HG03565 (cell line): ENCODE data around the gene AK4.

Experiments used
- ATAC-seq: cut with Tn5 transposase; IDR thresholded peaks from one replicate; pipeline ENCODE4 v1.9.1; 2021; ENCODE audit warnings: mild to moderate bottlenecking, moderate library complexity; ENCODE audit not compliant: unreplicated experiment

The AK4 gene

GRCh38 chr1:65269612-65270011 is 121.6 kb downstream of the AK4 start:
- no peak for ATAC-seq

DNA sequence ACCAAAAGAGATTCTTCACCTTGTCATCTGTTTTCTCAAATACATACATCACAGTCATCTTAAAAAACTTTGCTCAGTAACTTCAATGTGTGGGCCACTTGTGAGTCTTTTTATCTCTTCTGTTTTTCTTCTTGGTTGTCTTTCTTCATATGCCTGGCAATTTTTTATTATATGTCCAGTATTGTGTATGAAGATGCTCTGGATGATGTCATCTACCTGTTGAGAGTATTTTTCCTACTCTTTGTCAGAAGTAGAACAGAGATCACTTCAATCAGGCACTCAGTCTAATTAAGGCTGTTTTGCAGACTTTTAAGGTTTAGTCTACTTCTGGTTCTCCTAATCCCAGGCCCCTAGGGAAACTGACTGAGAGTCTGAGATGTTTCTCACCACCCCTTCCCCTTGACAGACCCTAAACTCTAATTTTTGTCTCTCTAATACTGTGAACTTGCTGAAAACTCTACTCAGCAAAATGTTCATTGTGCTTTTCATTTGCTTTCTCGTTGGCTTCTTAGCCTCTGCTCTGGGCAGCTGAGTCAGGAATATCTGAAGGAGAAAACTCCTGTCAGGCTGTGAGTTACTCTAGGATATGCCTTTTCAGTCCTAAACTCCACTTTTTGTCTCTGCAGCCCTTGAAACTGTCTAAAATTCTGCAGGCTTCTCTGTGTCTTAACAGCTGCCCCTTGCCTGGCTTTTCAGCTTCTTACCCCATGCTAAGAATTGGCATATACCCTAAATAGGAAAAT is 128.4 kb downstream of the AK4 start:
- no peak for ATAC-seq

- ATAC-seq = no peak
Observed at GRCh38 chr1:65277605-65278347, 129.8 kb downstream of the AK4 start.

DNA sequence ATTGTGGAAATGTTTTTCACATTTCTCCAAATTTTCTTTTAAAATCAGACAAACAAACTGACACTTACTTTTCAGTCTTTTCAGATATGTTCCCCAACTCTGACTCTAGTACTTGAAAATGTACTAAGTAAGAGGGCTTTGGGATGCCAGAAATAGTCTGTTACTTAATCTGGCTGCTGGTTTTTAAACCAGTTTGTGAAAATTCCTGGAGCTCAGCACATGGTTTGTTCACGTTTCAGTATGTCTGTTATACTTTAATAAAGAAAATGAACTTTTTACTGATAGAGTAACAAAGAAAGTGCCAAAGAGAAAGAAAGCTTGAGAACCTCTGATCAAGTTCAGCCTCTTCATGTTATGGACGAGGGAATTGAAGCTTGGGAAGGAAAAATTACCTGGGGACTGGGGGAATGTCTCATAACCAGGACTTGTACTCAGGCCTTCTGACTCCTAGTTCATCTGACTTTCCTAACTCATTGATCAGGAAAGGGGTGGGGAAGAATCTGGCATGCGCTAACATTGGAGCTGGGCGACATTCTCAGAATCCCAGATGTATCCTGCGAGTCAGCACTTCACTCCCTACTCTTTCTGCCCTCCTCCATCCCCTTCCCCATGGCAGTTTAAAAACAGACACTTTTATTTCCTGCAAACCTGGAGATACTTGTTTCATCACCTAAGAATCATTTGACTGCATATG is 130.5 kb downstream of the AK4 start:
- no peak for ATAC-seq

DNA sequence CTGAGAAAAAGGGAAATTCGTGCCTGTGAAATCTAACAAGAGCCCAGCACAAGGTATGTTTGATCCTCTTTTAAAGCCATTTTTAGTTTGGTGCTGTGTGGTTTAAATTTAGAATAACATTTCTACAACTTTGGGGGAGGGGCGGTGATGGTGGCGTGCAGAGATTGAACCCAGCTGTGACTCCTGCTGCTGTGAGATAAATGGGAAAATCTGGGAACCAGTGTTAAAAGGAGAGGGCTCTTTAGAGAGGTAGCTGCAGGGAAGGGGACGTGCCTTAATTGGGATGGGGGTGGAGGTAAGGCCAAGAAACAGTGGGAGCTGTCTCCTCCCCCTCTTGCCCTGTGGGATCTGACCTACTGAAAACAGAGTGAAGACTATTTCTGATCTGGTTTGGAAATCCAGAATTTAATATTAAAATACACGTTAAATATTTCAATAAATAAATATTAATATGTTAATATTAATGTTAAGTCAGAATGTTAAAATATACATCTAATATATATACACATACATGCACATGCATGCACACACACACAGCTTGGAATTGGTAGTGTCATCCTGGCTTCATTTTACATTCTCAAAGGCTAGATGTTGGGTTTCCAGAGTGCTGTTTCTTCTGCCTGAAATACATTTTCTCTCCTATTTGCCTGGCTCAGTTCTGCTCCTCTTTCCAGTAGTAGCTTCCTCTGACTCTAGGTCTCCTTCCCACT is 131.2 kb downstream of the AK4 start:
- ATAC-seq = no peak
